ENCODE data around the gene SCAMP5. TPM values are rescaled to one million over a fixed set of nuclear protein-coding genes. Genes with fewer than 3 reads are reported as not detected.

Gene SCAMP5
- polyA plus RNA-seq, 2 of the 4 experiments (the other 2 are of a cell fraction): 10.5 to 16.2 TPM

GRCh38 chr15:75030023-75030413, 34.7 kb downstream of the SCAMP5 start:
- FAIRE-seq: no peak
- POLR2A ChIA-PET: interaction anchor here (0.8 to 1.8 kb wide), 3 partner anchors 172 to 174 kb away, joined by 4 to 15 read pairs (median 6); partner anchors contain the start of gene C15orf39

GRCh38 chr15:75030424-75030823, 35.1 kb downstream of the SCAMP5 start:
- Histone ChIP-seq H3K4me2 (peak overlapping the region; percentile 67; the same call in 2 of the 3 replicates), H3K4me1 (peaks cover 28% of the 10 kb centered on the region), H3K9me3 (no peaks in the 10 kb centered on the region), H3K27ac (peak overlapping the region; percentile 70 to 82; a peak in 5 of 6 replicates), H3K4me3 (no peak overlapping the region)
- CTCF ChIA-PET: interaction anchor here (0.8 to 10.8 kb wide), 24 partner anchors 11 to 277 kb away, joined by 3 to 324 read pairs (median 6); partner anchors contain the start of gene C15orf39
- FAIRE-seq: no peak
- 89% methylated on average over 4 of the region's 4 CpGs for WGBS (ENCODE audit: missing lambda C conversion rate)
- ATAC-seq: peak in 1 of 2 experiments; percentile 32; a peak in 2 of 6 replicates
- DNase-seq (ENCODE audit: low read depth in 1 of 2, low spot score in 1 of 2): peak in 1 of 2 experiments; percentile 32
- no peak for TF ChIP-seq RARB (CRISPR knock-in tag; IDR thresholded peaks at IDR 0.05)
- TF ChIP-seq MAFK (IDR thresholded peaks at IDR 0.05; ENCODE audit: partially characterized antibody): peak; percentile 21
- POLR2A ChIA-PET: interaction anchor here (0.8 to 1.8 kb wide), 3 partner anchors 171 to 174 kb away, joined by 4 to 15 read pairs (median 6); partner anchors contain the start of gene C15orf39

More at GRCh38 chr15:75030023-75030413, 34.7 kb downstream of the SCAMP5 start:
- no peak for DNase-seq (ENCODE audit: low read depth in 1 of 2, low spot score in 1 of 2)
- Histone ChIP-seq H3K27ac (peak overlapping the region; percentile 70 to 82), H3K4me1 (peaks cover 24% of the 10 kb centered on the region), H3K4me3 (no peak overlapping the region), H3K4me2 (peak overlapping the region; percentile 67), H3K9me3 (no peaks in the 10 kb centered on the region)
- CTCF ChIA-PET: interaction anchor here (0.7 to 10.8 kb wide), 43 partner anchors 11 to 338 kb away, joined by 3 to 324 read pairs (median 5); partner anchors contain the start of genes C15orf39, MAN2C1, RPP25 and SCAMP5
- TF ChIP-seq EHMT2 (IDR thresholded peaks at IDR 0.05; ENCODE audit: low read depth) (no peak), HES2 (IDR thresholded peaks at IDR 0.05) (no peak), SMC3 (IDR thresholded peaks at IDR 0.05) (no peak), CHD2 (IDR thresholded peaks at IDR 0.05; ENCODE audit: low read length, partially characterized antibody) (no peak), ZFP36 (IDR thresholded peaks at IDR 0.05; ENCODE audit: borderline replicate concordance, partially characterized antibody) (no peak), NFE2L2 (conservative IDR thresholded peaks at IDR 0.05; ENCODE audit: low read length) (no peak), RFX5 (IDR thresholded peaks at IDR 0.05) (no peak), FOSL2 (IDR thresholded peaks at IDR 0.05) (no peak), FOSL2 (CRISPR knock-in tag; IDR thresholded peaks at IDR 0.05) (no peak), POLR2AphosphoS2 (conservative IDR thresholded peaks at IDR 0.05; ENCODE audit: low read length) (no peak), EHF (CRISPR knock-in tag; IDR thresholded peaks at IDR 0.05) (no peak), CTCF (IDR thresholded peaks at IDR 0.05) (no peak), CBX8 (IDR thresholded peaks at IDR 0.05) (no peak), RAD21 (conservative IDR thresholded peaks at IDR 0.05 in 1 of 2, IDR thresholded peaks at IDR 0.05 in 1 of 2) (no peak), ZNF302 (CRISPR knock-in tag; IDR thresholded peaks at IDR 0.05) (no peak), BCL3 (IDR thresholded peaks at IDR 0.05) (no peak), POLR2A (IDR thresholded peaks at IDR 0.05; ENCODE audit: low read length) (no peak), MAFK (IDR thresholded peaks at IDR 0.05; ENCODE audit: partially characterized antibody) (no peak), TP53 (CRISPR knock-in tag; IDR thresholded peaks at IDR 0.05) (no peak), FOXS1 (CRISPR knock-in tag; IDR thresholded peaks at IDR 0.05) (no peak)
- ATAC-seq: peak in 1 of 2 experiments; percentile 4; a peak in 3 of 6 replicates
- WGBS (ENCODE audit: missing lambda C conversion rate): 75% methylated on average over 2 of the region's 2 CpGs

GRCh38 chr15:75031848-75032247, 36.5 kb downstream of the SCAMP5 start:
- H3K4me2 ChIP-seq: peak overlapping the region; percentile 9; the same call in 1 of the 3 replicates
- DNase-seq (ENCODE audit: low read depth in 1 of 2, low spot score in 1 of 2): no peak
- peaks cover 40% of the 10 kb centered on the region for H3K4me1 ChIP-seq
- ChIA-PET CTCF (interaction anchor here (1.2 to 10.8 kb wide), 5 partner anchors 144 to 276 kb away, joined by 6 to 324 read pairs (median 43); no protein-coding TSS in a partner anchor), POLR2A (no interaction called here)
- H3K9me3 ChIP-seq: no peaks in the 10 kb centered on the region
- H3K4me3 ChIP-seq: no peak overlapping the region
- TF ChIP-seq MAFK (IDR thresholded peaks at IDR 0.05; ENCODE audit: partially characterized antibody) (peak; percentile 24), CEBPB (IDR thresholded peaks at IDR 0.05) (no peak), NR3C1 (IDR thresholded peaks at IDR 0.05) (no peak), ESRRA (IDR thresholded peaks at IDR 0.05; ENCODE audit: borderline replicate concordance, low read length) (no peak), RCOR1 (IDR thresholded peaks at IDR 0.05; ENCODE audit: low read depth, low read length) (no peak), EHMT2 (IDR thresholded peaks at IDR 0.05; ENCODE audit: low read depth) (no peak), NPAS2 (CRISPR knock-in tag; IDR thresholded peaks at IDR 0.05; ENCODE audit: borderline replicate concordance) (no peak)
- no peak for ATAC-seq
- peak overlapping the region; percentile 1 to 26; a peak in 2 of 6 replicates for H3K27ac ChIP-seq
- FAIRE-seq: no peak
- 76% methylated on average over 4 of the region's 4 CpGs for WGBS (ENCODE audit: missing lambda C conversion rate)

All from A549 (cell line).